GM12874 (cell line): Measurements from ENCODE around the gene HADHA.
A peak's percentile ranks its signal among the peaks of the same experiment; 100 is the strongest.

Experiments
- CTCF ChIP-seq: IDR thresholded peaks from 2 replicates; pipeline ENCODE4 v1.5.1; 2011; ENCODE audit warnings: low read depth, mild to moderate bottlenecking, control low read depth, low read length, moderate library complexity; ENCODE audit not compliant: insufficient read depth

HADHA gene

DNA sequence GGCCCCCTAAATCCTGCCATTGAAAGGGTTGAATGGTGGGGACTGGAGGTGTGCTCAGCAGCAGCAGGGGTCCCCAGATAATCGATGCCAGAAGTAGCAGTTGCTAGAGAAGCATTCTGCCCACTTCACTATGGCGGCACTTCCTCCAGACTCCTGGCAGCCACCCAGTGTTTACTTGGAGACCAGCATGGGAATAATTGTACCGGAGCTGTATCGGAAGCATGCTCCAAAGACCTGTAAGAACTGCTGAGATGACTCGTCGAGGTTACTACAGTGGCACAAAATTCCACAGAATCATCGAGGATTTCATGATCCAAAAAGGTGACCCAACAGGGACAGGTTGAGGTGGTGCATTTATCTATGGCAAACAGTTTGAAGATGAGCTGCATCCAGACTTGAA lies 82.5 kb downstream of the HADHA start:
- TF ChIP-seq CTCF, result no peak

DNA sequence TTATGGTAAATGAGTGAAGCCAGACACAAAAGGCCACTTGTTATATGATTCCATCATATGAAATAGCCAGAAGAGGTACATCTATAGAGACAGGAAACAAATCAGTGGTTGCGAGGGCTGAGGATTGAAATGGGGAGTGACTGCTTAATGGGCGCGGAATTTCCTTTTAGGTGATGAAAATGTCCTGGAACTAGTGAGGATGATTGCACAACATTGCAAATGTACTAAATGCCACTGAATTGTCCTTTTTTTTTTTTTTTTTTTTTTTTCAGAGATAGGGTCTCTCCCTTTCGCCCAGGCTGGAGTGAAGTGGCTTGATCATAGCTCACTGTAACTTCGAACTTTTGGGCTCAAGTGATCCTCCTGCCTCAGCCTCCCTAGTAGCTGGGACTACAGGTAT lies 86.9 kb downstream of the HADHA start:
- no peak for TF ChIP-seq CTCF

- no peak for TF ChIP-seq CTCF
Measured at GRCh38 chr2:26150243-26150642, 94.2 kb downstream of the HADHA start.

DNA sequence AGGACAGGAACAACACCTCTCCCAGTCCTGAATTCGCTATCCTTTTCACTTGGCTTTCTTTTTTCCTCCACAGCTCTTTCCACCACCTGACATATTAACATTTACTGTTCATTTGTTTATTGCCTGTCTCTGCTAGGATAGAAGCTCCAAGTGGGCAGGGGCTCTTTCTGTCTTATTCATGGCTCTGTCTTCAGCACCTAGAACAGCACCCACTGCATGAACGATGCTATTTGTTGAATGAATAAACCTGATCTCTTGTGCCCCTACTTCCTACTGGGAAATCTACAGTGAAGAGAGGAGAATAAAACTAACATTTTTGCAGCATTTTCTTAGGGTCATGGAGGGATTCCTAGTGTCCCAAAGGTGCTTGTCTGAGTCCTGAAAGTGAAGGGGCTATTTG lies 95.9 kb downstream of the HADHA start:
- TF ChIP-seq CTCF, result no peak

DNA sequence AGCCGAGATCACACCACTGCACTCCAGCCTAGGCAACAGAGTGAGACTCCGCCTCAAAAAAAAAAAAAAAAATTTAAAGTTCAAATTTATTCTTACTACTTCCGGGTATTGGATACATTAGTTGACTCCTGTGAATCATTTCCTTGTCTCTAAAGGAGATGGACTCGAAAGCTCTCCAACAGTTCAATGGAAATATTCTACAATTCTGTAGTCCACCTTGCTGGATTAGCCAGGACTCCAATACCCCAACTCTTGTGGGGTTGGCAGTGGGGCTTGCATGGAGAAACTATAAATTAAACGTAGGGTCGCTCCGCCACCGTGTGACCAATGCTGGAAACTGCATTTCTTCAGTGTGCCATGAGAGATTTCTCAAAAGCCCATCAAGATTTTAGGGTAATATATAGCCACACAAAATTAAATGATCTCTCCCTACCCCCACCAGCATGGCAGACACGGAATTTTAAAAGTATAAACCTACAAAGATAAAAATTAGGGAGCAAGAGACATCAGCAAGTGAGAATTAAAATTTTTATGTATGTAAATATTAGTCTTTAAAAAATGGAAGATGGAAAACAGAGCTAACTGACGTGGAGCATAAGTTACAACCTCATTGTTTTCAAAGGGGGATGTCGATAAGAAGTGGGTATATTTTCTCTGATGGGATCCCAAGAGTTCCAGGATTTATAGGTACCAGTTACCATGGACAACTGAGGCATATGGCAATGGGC lies 99.3 kb downstream of the HADHA start:
- peak; percentile 60 for TF ChIP-seq CTCF

GRCh38 chr2:26144031-26144430 lies 100.4 kb downstream of the HADHA start:
- no peak for TF ChIP-seq CTCF

DNA sequence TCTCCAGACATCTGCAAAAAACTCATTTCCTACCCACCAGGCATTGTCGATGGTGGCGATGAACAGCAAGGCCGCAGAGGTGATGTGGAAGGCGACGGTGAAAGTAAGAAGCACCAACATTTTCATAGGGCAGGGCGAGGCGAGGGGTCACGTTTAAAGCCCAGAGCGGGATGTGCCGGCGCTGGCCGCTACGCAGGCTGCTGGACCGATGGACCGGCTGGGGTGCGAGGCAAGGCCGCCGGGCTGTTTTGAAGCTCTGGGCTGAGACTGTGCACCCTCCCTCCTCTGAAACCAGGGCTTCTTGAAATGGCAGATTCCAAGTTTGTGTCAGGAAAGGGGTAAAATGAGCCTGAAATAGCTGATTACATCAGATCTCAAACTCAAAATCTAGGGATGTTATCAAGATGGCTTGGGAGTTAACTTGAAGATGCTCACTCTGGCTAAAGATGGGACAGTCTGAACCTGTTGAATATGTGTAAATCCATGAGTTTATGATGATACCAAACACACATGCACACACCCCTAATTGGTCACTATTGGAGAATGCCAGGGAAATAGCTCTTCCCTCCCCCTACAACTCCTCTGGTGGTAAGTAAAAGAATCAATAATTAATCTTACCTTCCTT lies 103.2 kb downstream of the HADHA start:
- TF ChIP-seq CTCF, result no peak
